ENCODE results near the gene SRRM4.

Gene SRRM4

DNA sequence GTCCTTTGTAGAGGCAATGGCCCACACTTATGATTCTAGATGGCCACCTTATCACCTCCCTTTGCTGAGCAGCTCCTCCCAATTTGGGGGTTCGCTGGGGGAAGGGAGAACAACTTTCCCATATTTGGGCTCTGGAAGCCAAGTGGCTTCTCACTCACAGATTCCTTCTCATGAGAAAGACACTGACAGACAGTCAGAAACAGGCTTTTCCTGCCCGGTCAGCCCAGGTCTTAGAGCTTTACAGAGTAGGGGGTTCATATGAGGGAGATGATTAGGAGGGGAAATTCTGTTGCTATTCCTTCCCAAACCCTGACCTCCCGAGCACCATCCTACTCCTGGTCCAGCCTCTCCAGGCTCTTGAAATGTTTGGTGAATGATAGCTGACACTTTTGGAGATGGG lies 137.3 kb downstream of the SRRM4 start:
- Mint-ChIP-seq H3K27ac (no peak overlapping the region), H3K4me1 (no peaks in the 10 kb centered on the region), H3K4me3 (no peak overlapping the region), H3K9me3 (no peaks in the 10 kb centered on the region), H3K27me3 (ENCODE audit: low read depth, poor library complexity) (peaks cover 9% of the 10 kb centered on the region), H3K36me3 (ENCODE audit: low read depth) (no peaks in the 10 kb centered on the region)
- DNase-seq = no peak
- TF ChIP-seq, protein P1, sequence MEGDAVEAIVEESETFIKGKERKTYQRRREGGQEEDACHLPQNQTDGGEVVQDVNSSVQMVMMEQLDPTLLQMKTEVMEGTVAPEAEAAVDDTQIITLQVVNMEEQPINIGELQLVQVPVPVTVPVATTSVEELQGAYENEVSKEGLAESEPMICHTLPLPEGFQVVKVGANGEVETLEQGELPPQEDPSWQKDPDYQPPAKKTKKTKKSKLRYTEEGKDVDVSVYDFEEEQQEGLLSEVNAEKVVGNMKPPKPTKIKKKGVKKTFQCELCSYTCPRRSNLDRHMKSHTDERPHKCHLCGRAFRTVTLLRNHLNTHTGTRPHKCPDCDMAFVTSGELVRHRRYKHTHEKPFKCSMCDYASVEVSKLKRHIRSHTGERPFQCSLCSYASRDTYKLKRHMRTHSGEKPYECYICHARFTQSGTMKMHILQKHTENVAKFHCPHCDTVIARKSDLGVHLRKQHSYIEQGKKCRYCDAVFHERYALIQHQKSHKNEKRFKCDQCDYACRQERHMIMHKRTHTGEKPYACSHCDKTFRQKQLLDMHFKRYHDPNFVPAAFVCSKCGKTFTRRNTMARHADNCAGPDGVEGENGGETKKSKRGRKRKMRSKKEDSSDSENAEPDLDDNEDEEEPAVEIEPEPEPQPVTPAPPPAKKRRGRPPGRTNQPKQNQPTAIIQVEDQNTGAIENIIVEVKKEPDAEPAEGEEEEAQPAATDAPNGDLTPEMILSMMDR (IDR thresholded peaks at IDR 0.05) = no peak

DNA sequence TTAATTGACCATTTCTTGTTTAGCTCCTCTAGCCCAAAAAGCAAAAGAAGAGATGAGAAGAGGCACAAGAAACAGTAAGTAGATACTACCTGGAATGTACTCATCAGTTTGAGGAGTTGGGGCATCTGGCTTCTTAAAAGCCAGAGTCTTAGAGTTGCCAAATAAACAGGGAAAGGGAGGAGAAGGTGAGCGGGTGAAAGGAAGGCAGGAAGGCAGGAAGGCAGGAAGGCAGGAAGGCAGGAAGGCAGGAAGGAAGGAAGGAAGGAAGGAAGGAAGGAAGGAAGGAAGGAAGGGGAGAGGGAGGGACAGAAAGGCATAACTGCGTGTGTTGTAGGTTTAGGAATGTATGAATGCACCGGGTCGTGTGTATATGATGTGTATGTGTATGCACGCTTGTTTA lies 140.7 kb downstream of the SRRM4 start:
- Mint-ChIP-seq H3K4me3 (no peak overlapping the region), H3K9me3 (no peaks in the 10 kb centered on the region), H3K36me3 (ENCODE audit: low read depth) (no peaks in the 10 kb centered on the region), H3K27me3 (ENCODE audit: low read depth, poor library complexity) (peaks cover 2% of the 10 kb centered on the region), H3K4me1 (no peaks in the 10 kb centered on the region), H3K27ac (no peak overlapping the region)
- DNase-seq = no peak
- TF ChIP-seq, protein P1 (IDR thresholded peaks at IDR 0.05) = no peak

DNA sequence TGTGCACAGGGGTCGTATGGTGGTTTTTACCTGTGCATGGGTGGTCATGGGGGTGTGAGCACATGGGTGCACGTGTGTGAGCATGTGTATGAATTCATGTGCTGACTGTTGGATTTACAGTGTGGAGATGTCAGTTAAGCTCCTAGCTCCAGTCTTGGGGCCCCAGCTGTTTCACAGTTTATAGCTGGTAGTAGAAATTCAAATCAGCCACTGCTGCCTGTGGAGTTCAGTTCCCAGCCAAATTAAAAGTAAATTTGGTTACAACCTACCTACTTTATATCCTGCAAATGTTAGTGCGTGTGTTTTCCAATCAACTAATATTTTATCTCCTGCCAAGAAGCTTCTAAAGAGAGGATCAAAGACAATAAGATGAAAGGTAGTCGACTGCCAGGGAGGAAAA lies 141.4 kb downstream of the SRRM4 start:
- no peaks in the 10 kb centered on the region for H3K4me1 Mint-ChIP-seq
- TF ChIP-seq, protein P1 (IDR thresholded peaks at IDR 0.05) = no peak
- no peak overlapping the region for H3K27ac Mint-ChIP-seq
- H3K4me3 Mint-ChIP-seq = no peak overlapping the region
- no peak for DNase-seq
- peaks cover 2% of the 10 kb centered on the region for H3K27me3 Mint-ChIP-seq (ENCODE audit: low read depth, poor library complexity)
- H3K36me3 Mint-ChIP-seq (ENCODE audit: low read depth) = no peaks in the 10 kb centered on the region
- H3K9me3 Mint-ChIP-seq = no peaks in the 10 kb centered on the region

DNA sequence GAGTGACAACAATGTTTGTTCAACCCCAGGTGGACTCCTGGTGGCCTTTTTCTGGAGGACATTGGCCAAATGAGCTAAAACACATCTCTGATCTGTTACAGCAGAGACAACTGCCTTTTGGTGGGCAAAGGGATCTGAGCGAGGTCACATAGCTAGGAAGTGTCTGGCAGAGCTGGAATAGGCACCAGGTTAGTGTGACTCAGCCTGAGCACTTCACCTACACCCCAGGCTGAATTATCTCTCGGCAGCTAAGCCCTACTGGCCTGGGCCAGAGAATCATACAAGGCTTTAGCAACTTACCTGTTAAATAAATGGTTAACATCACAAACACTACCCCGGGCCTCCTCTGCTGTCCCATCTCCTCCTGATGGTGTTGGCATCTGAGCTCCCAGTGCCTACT lies 147.2 kb downstream of the SRRM4 start:
- DNase-seq = no peak
- Mint-ChIP-seq H3K4me3 (no peak overlapping the region), H3K4me1 (no peaks in the 10 kb centered on the region), H3K9me3 (no peaks in the 10 kb centered on the region), H3K36me3 (ENCODE audit: low read depth) (no peaks in the 10 kb centered on the region), H3K27ac (no peak overlapping the region), H3K27me3 (ENCODE audit: low read depth, poor library complexity) (peaks cover 5% of the 10 kb centered on the region)
- TF ChIP-seq, protein P1 (IDR thresholded peaks at IDR 0.05) = no peak

DNA sequence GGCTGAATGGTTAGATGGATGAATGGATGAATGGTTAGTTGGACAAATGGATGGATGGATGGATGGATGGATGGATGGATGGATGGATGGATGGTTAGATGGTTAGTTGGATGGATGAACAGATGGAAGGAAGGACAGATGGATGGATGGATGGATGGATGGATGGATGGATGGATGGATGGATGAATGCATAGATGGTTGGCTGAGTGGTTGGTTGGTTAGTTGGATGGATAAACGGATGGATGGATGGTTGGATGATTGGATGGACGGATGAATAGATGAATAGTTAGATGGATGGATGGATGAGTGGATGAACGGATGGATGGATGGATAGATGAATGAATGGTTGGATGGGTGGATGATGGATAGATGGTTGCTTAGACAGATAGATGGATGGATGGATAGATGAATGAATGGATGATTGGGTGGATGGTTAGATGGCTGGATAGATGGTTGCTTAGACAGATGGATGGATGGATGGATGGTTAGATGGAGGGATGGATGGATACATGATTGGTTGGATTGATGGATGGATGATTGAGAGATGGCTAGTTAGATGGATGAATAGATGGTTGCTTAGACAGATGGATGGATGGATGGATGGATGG lies 148.6 kb downstream of the SRRM4 start:
- peaks cover 7% of the 10 kb centered on the region for H3K27me3 Mint-ChIP-seq (ENCODE audit: low read depth, poor library complexity)
- H3K4me3 Mint-ChIP-seq = no peak overlapping the region
- TF ChIP-seq, protein P1 (IDR thresholded peaks at IDR 0.05) = no peak
- H3K4me1 Mint-ChIP-seq = no peaks in the 10 kb centered on the region
- H3K9me3 Mint-ChIP-seq = no peaks in the 10 kb centered on the region
- no peak for DNase-seq
- H3K36me3 Mint-ChIP-seq (ENCODE audit: low read depth) = no peaks in the 10 kb centered on the region
- H3K27ac Mint-ChIP-seq = no peak overlapping the region

DNA sequence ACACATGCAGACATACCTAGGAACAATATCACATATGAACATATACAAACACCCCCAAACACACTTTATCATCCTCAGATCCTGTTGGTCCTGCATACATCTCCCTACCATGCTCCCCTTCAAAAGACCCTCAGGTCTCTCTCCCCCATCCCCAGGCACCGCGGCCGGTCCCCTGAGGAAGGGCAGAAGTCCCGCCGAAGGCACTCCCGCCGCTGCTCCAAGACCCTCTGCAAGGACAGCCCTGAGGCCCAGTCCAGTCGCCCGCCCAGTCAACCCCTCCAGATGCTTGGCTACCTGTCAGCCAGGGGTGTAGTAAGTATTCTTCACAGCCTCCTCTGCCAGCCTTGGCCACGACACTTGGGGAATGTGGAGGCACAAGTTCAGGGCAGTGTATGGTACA lies 149.2 kb downstream of the SRRM4 start:
- Mint-ChIP-seq H3K4me1 (no peaks in the 10 kb centered on the region), H3K4me3 (no peak overlapping the region), H3K9me3 (no peaks in the 10 kb centered on the region), H3K36me3 (ENCODE audit: low read depth) (no peaks in the 10 kb centered on the region), H3K27me3 (ENCODE audit: low read depth, poor library complexity) (peaks cover 7% of the 10 kb centered on the region), H3K27ac (no peak overlapping the region)
- TF ChIP-seq, protein P1 (IDR thresholded peaks at IDR 0.05) = no peak
- no peak for DNase-seq
